Measurements from ENCODE around the gene MAP7.
A peak's percentile ranks its signal among the peaks of the same experiment; 100 is the strongest.

DNA sequence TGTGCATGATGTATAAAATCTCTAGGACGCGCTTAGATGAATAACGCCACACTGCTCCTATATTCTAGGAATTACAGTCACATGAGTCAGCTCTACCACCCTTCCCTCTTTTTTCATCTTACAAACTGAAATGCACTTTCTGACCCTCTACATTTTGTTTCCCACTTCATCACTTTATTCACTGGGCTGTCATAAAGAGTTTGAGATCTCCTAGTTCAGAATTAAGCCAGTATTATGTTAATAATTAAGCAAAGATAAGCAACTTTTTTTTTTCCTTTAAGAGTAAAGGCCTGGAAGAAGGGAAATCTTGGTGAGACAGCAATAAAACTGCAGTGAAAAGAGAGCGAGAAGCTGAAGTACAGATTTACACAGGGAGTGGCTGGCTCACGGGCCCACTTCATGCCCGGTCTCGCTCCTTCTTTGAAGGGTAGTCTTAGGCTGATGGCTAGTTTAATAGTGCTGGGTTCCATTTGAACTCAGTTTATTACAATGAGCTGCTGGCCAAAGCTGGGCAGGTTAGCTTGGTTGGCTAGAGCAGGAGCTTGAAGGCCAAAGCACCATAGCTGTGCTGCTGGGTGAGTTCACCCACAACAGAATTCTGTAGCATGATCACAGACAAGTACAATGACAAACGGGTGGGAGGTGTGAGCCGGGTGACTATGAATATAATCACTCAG is 110.6 kb downstream of the MAP7 start:
- TF ChIP-seq POLR2A (IDR thresholded peaks at IDR 0.05) (no peak), POLR2AphosphoS5 (IDR thresholded peaks at IDR 0.05) (peak; percentile 19)
- TF ChIP-seq, protein P1, sequence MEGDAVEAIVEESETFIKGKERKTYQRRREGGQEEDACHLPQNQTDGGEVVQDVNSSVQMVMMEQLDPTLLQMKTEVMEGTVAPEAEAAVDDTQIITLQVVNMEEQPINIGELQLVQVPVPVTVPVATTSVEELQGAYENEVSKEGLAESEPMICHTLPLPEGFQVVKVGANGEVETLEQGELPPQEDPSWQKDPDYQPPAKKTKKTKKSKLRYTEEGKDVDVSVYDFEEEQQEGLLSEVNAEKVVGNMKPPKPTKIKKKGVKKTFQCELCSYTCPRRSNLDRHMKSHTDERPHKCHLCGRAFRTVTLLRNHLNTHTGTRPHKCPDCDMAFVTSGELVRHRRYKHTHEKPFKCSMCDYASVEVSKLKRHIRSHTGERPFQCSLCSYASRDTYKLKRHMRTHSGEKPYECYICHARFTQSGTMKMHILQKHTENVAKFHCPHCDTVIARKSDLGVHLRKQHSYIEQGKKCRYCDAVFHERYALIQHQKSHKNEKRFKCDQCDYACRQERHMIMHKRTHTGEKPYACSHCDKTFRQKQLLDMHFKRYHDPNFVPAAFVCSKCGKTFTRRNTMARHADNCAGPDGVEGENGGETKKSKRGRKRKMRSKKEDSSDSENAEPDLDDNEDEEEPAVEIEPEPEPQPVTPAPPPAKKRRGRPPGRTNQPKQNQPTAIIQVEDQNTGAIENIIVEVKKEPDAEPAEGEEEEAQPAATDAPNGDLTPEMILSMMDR (IDR thresholded peaks at IDR 0.05), result no peak
